Myocyte (in vitro differentiated cells): Measurements from ENCODE around the gene MGAT3. TPM values are rescaled to one million over a fixed set of nuclear protein-coding genes. Genes with fewer than 3 reads are reported as not detected.
A peak's percentile ranks its signal among the peaks of the same experiment; 100 is the strongest.

Experiments
- DNase-seq: peaks from one replicate; pipeline ENCODE4 v3.0.0-alpha.2; 2012; ENCODE audit warnings: low read depth
- total RNA-seq: library from RNA; depleted of rRNA; stranded (reverse); fragments of >200 nt; gene quantifications from 2 replicates; pipeline ENCODE4 v1.2.3, GENCODE V29; 2014

Gene MGAT3
- total RNA-seq, 1 donor from 2014 or later, result not detected

GRCh38 chr22:39428597-39429071, 28.2 kb upstream of the MGAT3 start:
- no peak for DNase-seq

GRCh38 chr22:39429186-39429585, 27.6 kb upstream of the MGAT3 start:
- DNase-seq, result no peak

GRCh38 chr22:39429916-39430575, 26.8 kb upstream of the MGAT3 start:
- DNase-seq, result no peak

- no peak for DNase-seq
Measured at GRCh38 chr22:39430576-39431150, 26.1 kb upstream of the MGAT3 start.

GRCh38 chr22:39431216-39431801, 25.5 kb upstream of the MGAT3 start:
- no peak for DNase-seq

- DNase-seq, result peak; percentile 78
Measured at GRCh38 chr22:39431821-39432251, 25.0 kb upstream of the MGAT3 start.

GRCh38 chr22:39432361-39432811, 24.4 kb upstream of the MGAT3 start:
- no peak for DNase-seq

GRCh38 chr22:39433476-39434242, 23.2 kb upstream of the MGAT3 start:
- DNase-seq, result no peak

- no peak for DNase-seq
Measured at GRCh38 chr22:39434243-39434653, 22.6 kb upstream of the MGAT3 start.

- DNase-seq, result no peak
Measured at GRCh38 chr22:39434721-39435120, 22.1 kb upstream of the MGAT3 start.

GRCh38 chr22:39435616-39436015, 21.2 kb upstream of the MGAT3 start:
- DNase-seq, result no peak

- no peak for DNase-seq
Measured at GRCh38 chr22:39437791-39438704, 18.8 kb upstream of the MGAT3 start.

- no peak for DNase-seq
Measured at GRCh38 chr22:39439170-39439569, 17.6 kb upstream of the MGAT3 start.

GRCh38 chr22:39443398-39443797, 13.4 kb upstream of the MGAT3 start:
- DNase-seq, result no peak

GRCh38 chr22:39444247-39444800, 12.5 kb upstream of the MGAT3 start:
- DNase-seq, result no peak

- no peak for DNase-seq
Measured at GRCh38 chr22:39444937-39445465, 11.8 kb upstream of the MGAT3 start.

- DNase-seq, result no peak
Measured at GRCh38 chr22:39445678-39446077, 11.1 kb upstream of the MGAT3 start.

- DNase-seq, result no peak
Measured at GRCh38 chr22:39446239-39446721, 10.5 kb upstream of the MGAT3 start.

GRCh38 chr22:39448205-39449054, 8.4 kb upstream of the MGAT3 start:
- DNase-seq, result no peak
